Fibroblast of skin of right quadriceps (primary cell): Measurements from ENCODE around the gene DDO.

ENCODE experiments used
- DNase-seq: peaks from one replicate; pipeline ENCODE4 v3.0.0-alpha.2; 2013

Gene DDO

DNA sequence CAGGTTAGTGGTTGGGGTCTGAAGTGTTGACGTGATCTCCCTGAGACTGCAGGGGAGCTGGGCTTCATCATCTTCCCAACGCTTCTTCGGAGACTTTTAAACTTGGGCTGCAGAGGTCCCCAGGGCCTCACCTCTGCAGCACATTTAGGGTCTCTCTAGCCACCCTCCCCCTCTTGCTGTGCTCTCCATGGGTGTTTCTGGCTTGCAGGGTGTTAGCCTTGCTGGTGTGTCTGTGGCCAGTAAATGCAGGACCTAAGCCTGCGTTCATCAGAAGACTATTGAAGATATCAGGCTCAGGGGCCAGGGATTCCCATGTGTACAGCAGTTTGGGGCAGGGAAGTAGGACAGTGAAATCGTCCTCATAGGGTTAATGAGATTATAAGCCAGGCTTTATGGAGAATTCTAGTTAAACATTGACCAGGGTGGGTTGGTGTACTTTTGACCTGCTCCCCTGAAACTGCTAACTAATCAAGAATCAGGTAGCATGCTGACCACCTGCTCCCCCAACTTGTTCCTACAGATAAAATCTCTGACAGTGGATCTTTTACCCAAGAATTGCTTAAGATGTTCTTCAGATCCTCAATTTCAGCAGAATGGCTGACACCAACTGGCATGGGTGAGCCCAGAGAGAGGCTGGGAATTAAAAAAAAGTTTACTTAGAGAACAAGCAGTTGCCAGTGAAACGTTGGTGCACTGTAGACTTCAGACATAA, 3.8 kb upstream of the DDO start:
- DNase-seq = no peak

DNA sequence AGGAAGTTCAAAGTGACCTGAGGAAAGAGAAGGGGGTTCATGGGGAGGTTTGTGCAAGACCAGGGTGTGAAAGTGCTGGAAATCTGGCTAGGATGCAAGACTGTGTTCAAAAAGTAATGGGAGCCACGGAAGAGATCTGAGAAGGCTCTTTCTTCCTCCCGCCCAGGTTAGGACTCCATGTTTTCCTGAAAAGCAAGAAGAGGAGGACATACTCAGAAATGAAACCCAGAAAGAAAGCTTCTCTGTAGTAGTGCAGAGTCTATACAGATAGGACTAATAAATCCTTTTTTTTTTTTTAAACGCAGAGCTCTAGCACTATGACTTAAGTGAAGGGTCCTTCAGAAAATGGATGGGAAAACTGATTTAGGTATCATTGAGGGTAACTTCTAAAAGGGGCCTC, 3.2 kb upstream of the DDO start:
- DNase-seq = no peak

DNA sequence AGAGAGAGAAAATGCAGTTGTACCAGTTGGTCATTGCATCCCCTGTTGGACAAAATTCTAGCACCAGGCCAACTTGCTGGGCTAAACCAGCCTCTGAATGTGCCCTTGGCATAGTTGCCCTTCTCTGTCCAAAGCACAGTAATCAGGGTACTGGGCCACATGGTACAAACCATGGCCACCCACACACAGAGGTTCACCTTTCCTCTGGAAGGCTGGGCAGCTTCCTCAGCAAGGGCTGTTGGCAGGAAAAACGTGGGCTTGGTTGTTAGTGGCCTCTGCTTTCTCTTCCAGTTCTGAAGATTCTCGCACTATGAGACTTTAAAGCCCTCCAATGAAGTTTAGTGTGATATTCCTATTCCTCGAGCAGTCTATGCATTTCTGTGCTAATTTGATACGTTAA, 706 bp downstream of the DDO start:
- no peak for DNase-seq

DNA sequence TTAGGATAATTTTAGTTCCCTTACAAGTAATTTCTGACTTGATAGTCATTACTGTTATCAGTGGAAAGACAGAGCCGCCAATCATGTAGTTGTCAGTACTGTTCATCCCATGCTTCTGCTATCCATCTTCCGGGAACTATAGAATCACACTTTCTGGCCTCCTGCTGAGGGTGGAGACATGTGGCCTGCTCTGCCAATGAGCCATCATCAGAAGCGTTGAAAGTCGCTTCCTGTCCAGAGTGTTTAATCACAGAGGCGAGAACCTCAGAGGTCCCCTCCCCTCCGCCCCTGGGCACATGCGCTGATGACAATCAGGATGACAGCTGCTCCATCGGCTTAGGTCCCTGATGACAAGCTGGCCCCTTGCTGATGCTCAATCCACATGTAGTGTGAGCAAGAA, 3.0 kb downstream of the DDO start:
- DNase-seq = no peak

DNA sequence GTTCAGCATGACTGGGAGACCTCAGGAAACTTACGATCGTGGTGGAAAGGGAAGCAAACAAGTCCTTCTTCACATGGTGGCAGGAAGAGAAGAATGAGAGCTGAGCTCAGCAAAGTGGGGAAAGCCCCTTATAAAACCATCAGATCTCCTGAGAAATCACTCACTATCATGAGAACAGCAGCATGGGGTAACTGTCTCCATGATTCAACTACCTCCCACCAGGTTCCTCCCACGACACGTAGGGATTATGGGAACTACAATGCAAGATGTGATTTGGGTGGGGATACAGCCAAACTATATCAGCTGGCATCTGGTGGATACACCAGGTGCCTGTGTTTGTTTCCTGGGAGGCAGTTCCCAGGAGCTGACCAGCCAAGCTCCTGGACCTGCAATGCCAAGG, 4.9 kb downstream of the DDO start:
- DNase-seq = no peak

DNA sequence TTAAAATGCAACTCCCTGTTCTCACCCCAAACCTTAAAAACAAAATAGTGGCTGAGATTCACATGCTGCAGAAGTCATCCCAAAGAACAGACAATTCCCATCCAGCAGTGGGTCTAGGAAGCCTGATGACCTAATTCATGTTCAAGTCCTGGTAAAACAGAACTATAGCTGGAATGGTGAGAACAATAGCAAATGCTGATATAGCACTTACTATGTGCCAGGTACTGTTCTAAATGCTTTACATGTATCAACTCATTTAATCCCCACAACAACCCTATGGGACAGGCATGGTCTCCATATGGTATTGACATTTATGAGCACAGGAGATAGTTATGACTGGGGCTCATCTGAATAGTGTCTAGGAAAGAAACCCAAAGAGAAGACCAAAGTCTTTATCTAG, 5.6 kb downstream of the DDO start:
- DNase-seq = no peak

DNA sequence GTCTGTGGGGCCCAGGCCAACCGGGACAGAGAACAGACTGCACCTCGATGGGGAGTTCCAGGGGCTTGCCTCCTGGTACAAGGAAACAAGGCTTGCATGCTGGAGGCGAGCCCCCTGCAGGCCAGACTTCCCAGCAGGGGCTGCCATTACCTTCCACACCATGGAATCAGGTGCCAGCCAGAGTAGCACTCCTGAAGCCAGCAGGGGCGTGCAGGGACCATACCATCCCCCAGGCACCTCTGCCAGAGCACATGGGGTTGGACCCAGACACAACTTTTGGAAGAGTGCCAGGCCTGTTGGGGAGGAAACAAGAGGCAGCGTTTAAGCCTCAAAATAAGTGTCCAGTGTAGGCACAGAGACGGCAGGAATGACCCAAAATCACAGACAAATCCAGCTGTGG, 6.5 kb downstream of the DDO start:
- no peak for DNase-seq

DNA sequence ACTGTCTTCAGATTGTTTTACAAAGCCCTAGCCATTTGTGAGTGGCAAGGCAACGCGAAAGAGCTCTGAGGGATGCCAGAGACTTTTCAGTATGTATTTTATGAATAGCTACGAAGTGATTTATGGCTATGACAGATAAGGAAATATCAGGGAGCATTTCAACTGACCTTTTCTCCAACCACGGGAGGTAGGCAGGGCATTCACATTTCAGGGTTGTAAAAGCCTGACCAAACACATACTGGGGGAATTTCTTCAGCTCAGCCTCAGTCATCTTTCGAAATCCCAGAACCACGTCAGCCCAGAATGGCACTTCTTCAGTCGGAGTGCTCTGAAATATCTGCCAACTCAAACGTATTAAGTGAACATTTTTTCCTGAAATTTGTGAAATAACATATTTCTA, 10.8 kb downstream of the DDO start:
- peak; percentile 11 for DNase-seq

DNA sequence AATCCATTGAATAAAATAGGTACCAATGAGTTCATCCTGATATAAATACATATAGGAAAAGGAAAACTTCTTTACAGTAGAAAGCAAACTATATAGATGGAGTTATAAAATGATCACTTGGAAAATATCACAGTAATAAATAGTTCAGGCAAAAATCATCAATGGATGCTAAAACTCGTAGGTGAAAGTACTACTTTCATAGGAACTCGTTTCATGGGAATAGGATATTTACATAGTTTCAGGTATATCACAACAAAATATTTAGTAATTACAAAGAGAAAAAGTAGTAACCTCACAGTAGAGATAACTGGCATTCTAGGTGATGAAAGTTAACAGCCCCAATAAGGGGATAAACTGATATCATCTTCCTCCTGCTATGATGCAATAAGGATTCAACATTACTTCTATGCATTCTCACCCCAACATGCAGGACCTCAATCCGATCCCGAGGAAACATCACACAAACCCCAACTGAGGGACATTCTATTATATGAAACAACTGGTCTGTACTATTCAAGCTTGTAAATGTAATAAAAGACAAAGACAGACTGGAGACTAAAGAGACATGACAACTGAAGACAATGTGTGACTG, 13.7 kb downstream of the DDO start:
- DNase-seq = no peak

DNA sequence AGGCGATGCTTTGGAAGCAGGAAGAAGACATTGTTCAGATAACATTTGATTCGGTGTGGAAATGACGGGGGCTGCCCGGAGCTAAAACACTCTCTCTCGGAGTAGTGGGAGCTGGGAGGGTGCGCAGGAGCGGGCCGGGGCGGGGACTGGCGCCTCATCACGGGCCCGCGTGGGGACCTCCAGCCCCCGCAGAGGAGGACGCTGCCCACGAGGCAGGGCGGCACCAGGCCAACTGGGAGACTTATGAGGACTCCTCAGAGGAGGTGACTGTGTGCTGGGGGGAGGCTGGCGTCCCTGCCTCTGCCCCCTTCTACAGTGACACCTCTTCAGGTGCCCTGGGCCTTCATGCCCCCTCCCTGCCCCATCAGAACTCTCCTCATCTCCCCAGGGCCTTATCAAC, 15.2 kb downstream of the DDO start:
- no peak for DNase-seq

DNA sequence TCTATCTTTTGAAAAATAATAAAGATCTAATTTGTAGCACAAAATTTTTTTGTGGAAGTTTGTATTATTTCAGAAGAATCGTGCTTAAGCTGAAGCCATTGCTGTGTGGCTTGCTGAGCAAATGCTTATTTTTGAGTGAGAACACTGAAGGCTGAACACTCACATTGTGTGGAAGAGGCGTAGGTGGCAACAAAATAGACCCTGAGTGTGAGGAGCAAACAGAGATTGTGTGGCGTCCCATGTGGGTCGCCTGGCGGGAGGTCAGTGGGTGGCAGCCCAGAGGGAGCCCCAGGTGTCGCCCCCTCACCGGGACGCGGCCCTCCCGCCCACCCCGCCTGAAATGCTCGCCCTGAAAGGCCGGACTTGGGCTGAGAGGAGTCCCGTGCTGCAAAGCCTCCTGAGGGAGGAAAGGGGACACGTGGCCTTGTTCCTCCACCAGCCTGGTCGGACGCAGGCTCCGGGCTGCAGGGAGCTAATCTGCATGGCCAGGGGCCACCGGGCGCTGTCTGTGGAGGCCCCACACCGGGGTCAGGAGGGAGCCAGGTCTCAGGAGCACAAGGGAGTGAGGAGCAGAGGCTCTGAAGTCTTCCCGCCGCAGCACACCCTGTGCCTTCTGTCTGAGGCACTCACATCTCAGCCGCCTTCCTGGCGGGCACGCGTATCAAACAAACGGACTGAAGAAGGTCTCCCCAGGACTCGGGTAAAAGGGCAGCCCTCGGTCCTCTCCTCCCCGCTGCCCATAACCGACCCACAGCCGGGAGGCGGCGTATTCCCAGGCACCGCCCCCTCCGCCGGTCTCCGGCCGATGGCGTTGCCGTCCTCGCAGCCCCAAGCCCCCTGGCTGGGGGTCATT, 15.9 kb downstream of the DDO start:
- no peak for DNase-seq

DNA sequence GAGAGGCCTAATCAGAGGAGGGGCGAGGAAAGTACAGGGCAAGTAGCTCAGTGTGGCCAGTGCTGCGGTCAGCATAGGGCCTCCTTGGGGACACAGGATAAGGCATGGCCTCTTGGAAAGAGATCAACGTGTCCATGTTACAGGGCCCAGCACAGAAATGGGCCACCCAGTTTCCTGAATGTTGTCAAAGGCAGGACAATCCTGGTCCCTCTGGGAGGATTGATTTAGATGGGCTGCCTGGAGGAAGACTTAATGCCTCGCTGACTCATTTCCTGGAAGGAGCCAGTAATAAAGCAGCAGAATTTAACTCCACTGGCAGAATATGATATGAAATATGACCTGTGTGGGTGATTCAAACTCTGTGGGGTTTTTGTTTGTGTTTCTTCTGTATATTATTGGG, 16.6 kb downstream of the DDO start:
- DNase-seq = peak; percentile 44

DNA sequence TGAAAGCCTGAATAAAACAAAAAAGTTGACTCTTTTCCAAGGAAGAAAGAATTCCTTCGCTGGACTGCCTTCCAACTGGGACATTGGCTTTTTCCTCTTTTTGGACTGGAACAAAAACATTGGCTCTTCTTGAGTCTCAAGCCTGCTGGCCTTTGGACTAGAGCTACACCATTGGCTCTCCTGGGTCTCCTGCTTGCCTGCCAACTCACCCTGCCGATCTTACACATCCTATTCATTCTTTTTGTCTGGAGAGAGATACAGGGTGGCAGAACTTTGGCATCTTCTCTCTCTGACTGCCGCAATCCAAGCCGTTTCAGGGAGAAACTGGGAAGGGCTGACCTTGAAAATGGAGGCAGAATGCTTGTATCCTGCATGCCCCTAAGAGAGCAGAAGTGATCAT, 20.2 kb downstream of the DDO start:
- no peak for DNase-seq

DNA sequence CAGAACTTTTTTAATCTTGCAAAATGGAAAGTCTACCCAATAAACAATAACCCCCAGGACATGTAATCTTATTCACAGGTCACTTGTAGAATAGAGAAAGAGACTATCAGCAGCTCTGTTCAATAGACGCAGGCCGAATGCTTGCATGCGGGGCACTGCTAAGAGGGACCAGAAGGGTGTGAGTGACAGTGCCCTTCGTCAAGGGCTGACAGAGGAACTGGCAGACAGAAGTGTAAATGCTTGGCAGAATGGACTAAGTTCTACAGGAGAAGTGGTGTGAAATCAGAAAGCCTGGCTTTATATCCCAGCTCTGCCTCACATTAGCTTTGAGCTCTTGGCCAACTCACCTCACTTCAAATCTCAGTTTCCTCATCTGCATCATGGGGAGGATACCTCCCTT, 21.0 kb downstream of the DDO start:
- DNase-seq = no peak

DNA sequence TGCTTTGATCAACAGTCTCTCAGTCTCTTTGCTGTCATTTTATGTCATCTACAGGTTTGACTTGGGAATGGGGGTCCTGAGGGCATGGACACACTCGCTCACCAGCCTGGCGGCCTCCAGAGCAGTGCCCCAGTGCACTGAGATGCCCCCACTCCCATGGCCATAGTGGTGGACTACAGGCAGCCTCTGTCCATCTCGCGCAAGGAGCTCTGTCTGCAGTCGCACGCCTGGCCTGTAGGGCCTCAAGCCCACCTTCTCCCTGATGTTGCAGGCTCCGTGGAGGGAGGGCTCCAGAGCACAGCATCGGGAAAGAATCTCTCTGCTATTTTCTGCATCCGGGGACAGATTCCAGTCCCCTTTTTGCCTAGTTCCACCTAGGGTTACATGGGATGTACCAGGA, 22.6 kb downstream of the DDO start:
- no peak for DNase-seq

DNA sequence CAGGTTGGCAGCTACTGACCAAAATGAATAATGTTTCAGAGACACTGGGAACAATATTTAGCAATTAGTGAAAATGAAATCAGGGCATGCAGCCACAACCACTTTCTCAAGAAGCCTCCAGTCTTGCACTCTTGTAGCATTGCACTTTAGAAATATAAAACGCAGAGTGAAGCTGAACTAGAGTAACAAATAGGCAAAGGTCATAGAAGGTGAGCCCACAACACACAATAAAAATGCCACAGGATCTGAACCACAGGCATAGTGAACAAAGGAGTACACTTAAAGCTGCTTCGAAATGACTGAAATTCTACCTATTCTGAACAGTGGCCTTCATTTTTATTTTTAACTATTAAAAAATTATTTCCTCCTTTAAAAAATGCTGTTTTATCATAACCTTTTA, 25.0 kb downstream of the DDO start:
- DNase-seq = no peak

DNA sequence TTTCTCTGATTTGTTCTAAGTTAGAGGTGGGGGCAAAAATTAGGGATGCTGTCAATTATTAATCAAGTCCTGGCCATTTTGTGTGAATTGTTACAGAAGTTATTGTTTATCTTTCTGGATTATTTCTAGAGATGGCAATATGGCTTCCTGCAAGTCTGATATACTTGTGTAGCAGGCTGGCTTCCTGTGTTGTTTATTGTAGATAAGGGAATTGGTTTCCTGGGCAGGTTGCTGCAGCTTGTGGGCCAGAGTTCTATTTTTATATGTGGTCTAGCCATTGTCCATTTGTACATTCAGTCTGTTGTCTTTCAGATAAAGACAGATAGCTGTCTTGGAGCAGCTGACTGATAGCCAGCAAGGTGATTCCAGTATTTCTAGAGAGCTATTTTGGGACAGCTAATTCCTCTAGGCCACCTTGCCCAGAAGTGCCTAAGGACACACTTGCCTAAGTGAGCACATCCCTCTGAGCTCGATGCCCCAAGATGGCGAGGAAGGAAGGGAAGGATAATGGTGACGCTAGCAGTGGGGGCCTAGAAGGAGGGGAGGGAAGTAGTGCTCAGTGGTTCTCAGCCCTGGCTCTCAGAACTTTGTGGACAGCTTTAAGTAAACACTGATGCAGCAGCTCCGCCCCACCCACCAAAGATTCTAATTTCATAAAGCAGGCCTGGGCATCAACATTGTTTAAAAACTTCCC, 25.5 kb downstream of the DDO start:
- DNase-seq = no peak

DNA sequence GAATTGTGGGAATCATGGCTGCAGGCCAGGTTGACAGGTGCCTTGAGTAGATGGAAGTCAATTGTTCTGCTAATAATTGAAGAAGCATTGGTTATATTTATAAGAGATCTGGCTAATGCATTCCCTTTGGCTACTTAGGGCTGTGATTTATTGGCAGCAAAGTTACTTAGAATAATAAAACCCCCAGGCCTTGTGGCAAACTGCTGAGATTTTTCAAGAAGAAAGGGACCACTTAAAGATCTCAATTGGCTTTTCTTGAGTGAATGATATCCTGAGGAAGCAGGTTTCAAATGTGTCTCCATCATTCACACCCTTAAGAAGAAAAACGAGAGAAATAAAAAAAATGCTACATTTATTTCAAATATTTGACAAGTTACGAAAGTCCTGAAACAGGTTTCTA, 27.4 kb downstream of the DDO start:
- DNase-seq = no peak

DNA sequence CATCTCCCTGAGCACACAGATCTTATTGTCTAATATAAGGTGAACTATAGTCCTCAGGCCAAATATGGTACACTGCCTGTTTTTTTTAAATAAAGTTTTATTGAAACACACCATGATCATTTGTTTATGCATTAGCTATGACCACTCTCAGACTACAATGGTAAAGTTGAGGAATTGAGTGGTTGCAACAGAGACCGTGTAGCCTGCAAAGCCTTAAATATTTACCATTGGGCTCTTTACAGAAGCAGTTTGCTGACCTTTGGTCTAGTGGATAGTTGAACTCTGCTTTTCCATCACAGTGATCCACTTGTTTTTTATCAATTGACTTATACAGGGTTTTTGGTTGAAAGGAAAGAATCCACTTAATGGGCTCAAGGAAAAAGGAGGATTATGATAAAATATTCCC, 29.9 kb downstream of the DDO start:
- DNase-seq = no peak

DNA sequence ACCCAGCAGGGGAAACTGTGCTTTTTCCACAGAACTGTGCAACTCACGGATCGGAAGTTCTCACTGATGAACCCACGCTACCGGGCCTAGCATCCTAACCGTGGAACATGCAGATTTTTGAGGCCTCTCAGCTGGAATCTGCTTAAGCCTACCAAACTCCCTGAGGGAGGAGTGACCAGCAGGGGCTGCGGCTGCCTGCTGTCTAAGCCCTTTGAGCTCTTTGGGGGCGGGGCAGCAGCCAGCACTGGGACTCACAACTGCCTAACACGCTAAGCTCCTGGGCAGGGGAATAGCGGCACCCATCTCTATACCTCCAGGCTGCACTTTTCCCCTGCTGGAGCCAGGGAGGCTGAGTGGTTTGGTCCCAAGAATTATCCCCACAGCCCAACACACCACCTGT, 36.8 kb downstream of the DDO start:
- DNase-seq = no peak

DNA sequence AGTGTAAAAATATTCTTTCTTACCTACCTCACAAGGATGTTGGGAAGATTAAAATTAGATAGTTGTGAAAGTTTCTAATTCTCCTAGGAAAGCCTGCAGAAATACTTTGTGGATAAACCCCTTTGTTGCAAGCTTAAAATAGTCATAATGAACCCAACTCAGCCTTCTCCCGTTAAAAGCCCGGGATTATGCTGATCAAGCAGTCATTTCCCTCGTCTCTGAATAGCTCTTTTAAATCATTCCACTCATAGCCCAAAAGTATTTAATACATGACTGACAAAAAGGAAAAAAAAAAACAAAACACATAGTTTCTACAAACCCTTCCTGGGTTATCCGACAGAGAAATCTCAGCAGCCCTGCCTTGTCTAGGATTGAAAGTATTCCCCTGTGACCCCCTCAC, 46.3 kb downstream of the DDO start:
- DNase-seq = no peak

DNA sequence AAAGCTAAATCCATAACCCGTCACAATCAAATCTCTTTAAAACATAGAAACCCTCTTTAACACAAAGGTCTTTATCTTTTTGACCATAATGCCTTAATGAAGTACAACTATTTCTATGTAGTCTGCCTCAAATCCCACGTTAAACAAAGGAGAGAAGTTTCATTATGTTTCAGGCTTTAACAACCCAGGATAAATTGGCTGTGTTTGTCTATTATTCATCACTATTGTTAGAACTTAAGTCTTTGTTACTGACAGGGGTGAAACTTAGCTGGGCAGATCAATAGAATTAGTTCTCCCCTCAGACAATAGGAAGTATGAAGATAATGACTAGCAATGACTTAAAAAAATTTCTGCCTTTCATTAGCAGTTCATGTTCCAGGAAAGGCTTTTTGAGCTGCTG, 47.1 kb downstream of the DDO start:
- DNase-seq = no peak

DNA sequence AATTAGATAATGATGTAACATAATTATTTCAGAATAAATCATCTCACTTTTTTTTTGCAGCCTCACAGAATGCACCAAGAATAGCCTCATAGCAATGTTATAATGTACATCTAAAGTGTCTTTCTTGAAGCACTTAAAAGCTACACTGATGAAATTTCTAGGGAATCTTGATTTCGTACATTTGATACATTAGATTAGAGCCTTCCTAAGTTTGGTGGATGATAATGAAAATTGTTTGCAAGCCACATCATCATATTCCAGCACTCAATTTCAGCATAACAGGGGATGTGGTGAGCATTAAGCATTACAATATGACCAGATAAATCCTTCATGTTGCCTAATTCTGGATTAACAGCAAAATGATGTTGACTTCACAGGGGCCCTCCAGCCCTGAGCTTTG, 47.5 kb downstream of the DDO start:
- no peak for DNase-seq

DNA sequence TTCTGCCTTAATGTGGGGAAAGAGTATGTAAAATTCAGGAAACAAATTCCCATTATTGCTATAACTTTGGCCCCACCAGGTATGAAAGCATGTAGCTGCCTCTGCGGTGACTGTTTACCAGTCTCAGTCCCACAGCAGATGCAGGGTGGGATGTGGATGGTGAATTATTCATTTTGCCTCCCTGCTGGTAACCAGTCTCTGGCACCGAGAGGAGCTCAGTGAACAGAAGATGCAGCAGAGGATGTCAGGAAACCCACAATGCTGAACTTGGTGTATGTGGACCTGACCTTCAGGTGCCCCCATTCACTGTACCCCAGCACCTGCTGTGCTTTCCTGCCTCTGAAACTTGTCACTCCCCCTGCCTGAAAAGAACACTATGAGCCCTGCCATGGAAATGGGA, 48.4 kb downstream of the DDO start:
- no peak for DNase-seq
